HepG2 (cell line): ENCODE measurements around the gene PRM3. TPM values are rescaled to one million over a fixed set of nuclear protein-coding genes. Genes with fewer than 3 reads are reported as not detected.

Experiments used
- CTCF ChIP-seq: sonication (generic); formaldehyde crosslinking; IDR thresholded peaks from 2 replicates; pipeline ENCODE4 v1.5.0; 2020; ENCODE audit warnings: mild to moderate bottlenecking, missing genetic modification reagents, moderate library complexity
- ERF ChIP-seq: IDR thresholded peaks from 2 replicates; pipeline ENCODE4 v1.6.1; 2018; ENCODE audit warnings: missing biosample characterization, missing genetic modification reagents
- HNF1B ChIP-seq: sonication (generic); formaldehyde crosslinking; IDR thresholded peaks from 2 replicates; pipeline ENCODE4 v1.5.1; 2020; ENCODE audit warnings: mild to moderate bottlenecking, moderate library complexity, missing genetic modification reagents
- HOMEZ ChIP-seq: IDR thresholded peaks from 2 replicates; pipeline ENCODE4 v1.6.1; 2016; ENCODE audit warnings: low read depth
- KLF11 ChIP-seq: IDR thresholded peaks from 2 replicates; pipeline ENCODE4 v1.6.1; 2016; ENCODE audit warnings: missing compliant biosample characterization
- MAFK ChIP-seq, 2 experiments: IDR thresholded peaks in 1 of 2; conservative IDR thresholded peaks in 1 of 2; 2 replicates each; pipeline ENCODE4 v1.6.1; 2011; ENCODE audit warnings: improper control_type of control experiment in 2 of 2, low read length in 2 of 2
- MIER2 ChIP-seq: IDR thresholded peaks from 2 replicates; pipeline ENCODE4 v1.6.1; 2016; ENCODE audit warnings: missing biosample characterization, missing genetic modification reagents
- NFIC ChIP-seq: IDR thresholded peaks from 2 replicates; pipeline ENCODE4 v1.6.1; 2012; ENCODE audit warnings: mild to moderate bottlenecking, low read length, inconsistent platforms
- RXRA ChIP-seq: sonication (generic); formaldehyde crosslinking; IDR thresholded peaks from 2 replicates; pipeline ENCODE4 v1.5.1; 2020; ENCODE audit warnings: missing genetic modification reagents
- TFAP4 ChIP-seq: sonication (generic); IDR thresholded peaks from 2 replicates; pipeline ENCODE4 v1.6.1; 2016; ENCODE audit warnings: low read depth, borderline replicate concordance
- ZBTB46 ChIP-seq: sonication (generic); formaldehyde crosslinking; IDR thresholded peaks from 2 replicates; pipeline ENCODE4 v1.4.0; 2020; ENCODE audit warnings: mild to moderate bottlenecking, missing genetic modification reagents, borderline replicate concordance
- ZNF407 ChIP-seq: sonication (generic); formaldehyde crosslinking; IDR thresholded peaks from one replicate; pipeline ENCODE4 v1.5.1; 2020; ENCODE audit warnings: mild to moderate bottlenecking, missing genetic modification reagents; ENCODE audit errors: not compliant biosample characterization
- ZNF598 ChIP-seq: sonication (generic); formaldehyde crosslinking; IDR thresholded peaks from 2 replicates; pipeline ENCODE4 v1.5.1; 2020; ENCODE audit warnings: mild to moderate bottlenecking, missing genetic modification reagents, borderline replicate concordance
- polyA plus RNA-seq, 8 experiments: library from polyadenylated mRNA; depleted of rRNA in 3 of 8; stranded (reverse) in 7 of 8; unstranded in 1 of 8; fragments of >200 nt; fragmentation: Illumina TruSeq in 4 of 8; extraction: Trizol in 4 of 8; gene quantifications; 2 replicates each; pipeline versions ENCODE4 v1.2.1 to v1.2.3, GENCODE V29; 2011 to 2016; ENCODE audit warnings: low read depth in 4 of 8, missing spikeins in 1 of 8, mixed read lengths in 1 of 8; ENCODE audit not compliant: insufficient read depth in 1 of 8
- total RNA-seq, 5 experiments: library from RNA; depleted of rRNA; stranded (reverse); fragments of >200 nt; fragmentation: Illumina TruSeq; extraction: Trizol; gene quantifications; 2 replicates each; pipeline ENCODE4 v1.2.3, GENCODE V29; 2016; ENCODE audit warnings: low read depth in 1 of 5

Gene PRM3
- total and polyA plus RNA-seq, 2 of the 13 experiments (the other 11 are each of a cell fraction or from before 2014, with no cell fraction given) = not detected

GRCh38 chr16:11283820-11284248, 10.4 kb upstream of the PRM3 start (continued):
- TF ChIP-seq ZNF407 (no peak), HNF1B (CRISPR knock-in tag) (peak; percentile 84; the same call in 1 of the 2 replicates), HOMEZ (no peak; the same call in 1 of the 2 replicates), MIER2 (CRISPR knock-in tag) (peak; percentile 90), TFAP4 (no peak), CTCF (CRISPR knock-in tag) (peak; percentile 45), NFIC (no peak), ERF (CRISPR knock-in tag) (peak; percentile 70; the same call in 1 of the 2 replicates), MAFK (conservative IDR thresholded peaks at IDR 0.05 in 1 of 2, IDR thresholded peaks at IDR 0.05 in 1 of 2; ENCODE audit: low read length in 2 of 2) (no peak), ZBTB46 (CRISPR knock-in tag) (no peak), ZNF598 (CRISPR knock-in tag) (0 out of 2 replicates have a peak, but pooled peaks have one; percentile 5), RXRA (CRISPR knock-in tag) (0 out of 2 replicates have a peak, but pooled peaks have one; percentile 15), KLF11 (CRISPR knock-in tag) (no peak)
